Endodermal cell (in vitro differentiated cells): Measurements from ENCODE around the gene CCDC60. TPM values are rescaled to one million over a fixed set of nuclear protein-coding genes. Genes with fewer than 3 reads are reported as not detected.

Experiments used
- DNase-seq: peaks from one replicate; pipeline ENCODE4 v3.0.0-alpha.2; 2017
- H3K27ac ChIP-seq: 2 replicates; pipeline ENCODE4 v1.5.1; 2013; ENCODE audit warnings: mild to moderate bottlenecking, low read depth, low read length, moderate library complexity
- H3K27me3 ChIP-seq: 2 replicates; pipeline ENCODE4 v1.6.1; 2013; ENCODE audit warnings: mild to moderate bottlenecking, low read length, moderate library complexity; ENCODE audit not compliant: insufficient read depth, control insufficient read depth, poor library complexity, severe bottlenecking
- H3K36me3 ChIP-seq: 2 replicates; pipeline ENCODE4 v1.7.0; 2013; ENCODE audit warnings: mild to moderate bottlenecking, low read length, moderate library complexity; ENCODE audit not compliant: control insufficient read depth, insufficient read depth
- H3K4me1 ChIP-seq: one replicate; pipeline ENCODE4 v1.7.0; 2013; ENCODE audit warnings: low read length; ENCODE audit not compliant: control insufficient read depth, insufficient read depth
- H3K4me3 ChIP-seq: 2 replicates; pipeline ENCODE4 v1.5.1; 2013; ENCODE audit warnings: mild to moderate bottlenecking, low read length, moderate library complexity
- H3K9ac ChIP-seq: 2 replicates; pipeline ENCODE4 v1.6.1; 2013; ENCODE audit warnings: mild to moderate bottlenecking, low read length, moderate library complexity; ENCODE audit not compliant: poor library complexity, severe bottlenecking; ENCODE audit errors: extremely low read depth
- H3K9me3 ChIP-seq: 2 replicates; pipeline ENCODE4 v1.6.1; 2013; ENCODE audit warnings: mild to moderate bottlenecking, low read length, moderate library complexity; ENCODE audit not compliant: control insufficient read depth
- H3K27ac Mint-ChIP-seq: 2 replicates; pipeline ENCODE4 v1.8.0; 2020; ENCODE audit warnings: mixed read lengths
- H3K27me3 Mint-ChIP-seq: 2 replicates; pipeline ENCODE4 v1.8.0; 2021; ENCODE audit warnings: mild to moderate bottlenecking, mixed read lengths; ENCODE audit not compliant: insufficient read depth
- H3K36me3 Mint-ChIP-seq: 2 replicates; pipeline ENCODE4 v1.8.0; 2020; ENCODE audit warnings: low read depth, mixed read lengths
- H3K4me1 Mint-ChIP-seq: 2 replicates; pipeline ENCODE4 v1.8.0; 2020; ENCODE audit warnings: mixed read lengths
- H3K4me3 Mint-ChIP-seq: 2 replicates; pipeline ENCODE4 v1.8.0; 2020; ENCODE audit warnings: mild to moderate bottlenecking, moderate library complexity, mixed read lengths
- H3K9me3 Mint-ChIP-seq: 2 replicates; pipeline ENCODE4 v1.8.0; 2020; ENCODE audit warnings: mild to moderate bottlenecking, mixed read lengths
- CTCF ChIP-seq: fragments of 200-600 bp; sonication (generic); conservative IDR thresholded peaks from 2 replicates; pipeline ENCODE4 v1.5.0; 2021; ENCODE audit warnings: antibody characterized with exemption, mild to moderate bottlenecking
- WGBS, 2 experiments: methylation state at CpG; one replicate each; pipeline versions ENCODE4 v1.1.5 to v1.1.7; 2013; ENCODE audit warnings: missing lambda C conversion rate in 2 of 2, mixed read lengths in 1 of 2; ENCODE audit not compliant: insufficient coverage in 1 of 2, insufficient read length in 1 of 2; 5-methylcytosine and 5-hydroxymethylcytosine counted together
- total RNA-seq, 2 donors: library from RNA; stranded (reverse); fragmentation: NEBNext Ultra II Directional in 1 of 2; extraction: Animal tissue kit (Norgen Biotek cat#: 25700) in 1 of 2; gene quantifications; 2 replicates in 1 of 2; 3 replicates in 1 of 2; pipeline ENCODE4 v1.2.1, GENCODE V29; 2021

The CCDC60 gene
- total RNA-seq, 2 donors from 2014 or later, result 0.73 to 1.2 TPM

- H3K4me3 ChIP-seq, result no peak overlapping the region
- peaks cover 11% of the 10 kb centered on the region for H3K27me3 ChIP-seq
- no peaks in the 10 kb centered on the region for H3K9me3 ChIP-seq
- no peaks in the 10 kb centered on the region for H3K36me3 ChIP-seq
- H3K27ac Mint-ChIP-seq, result no peak overlapping the region
- H3K4me1 Mint-ChIP-seq, result peaks cover under 1% of the 10 kb centered on the region
- no peak for TF ChIP-seq CTCF
- no peaks in the 10 kb centered on the region for H3K4me1 ChIP-seq
- no peak overlapping the region for H3K4me3 Mint-ChIP-seq
- WGBS, 2 experiments, result 87 to 90% methylated on average over 5 to 6 of the region's 6 CpGs
- H3K27ac ChIP-seq, result no peak overlapping the region
- no peak overlapping the region for H3K9ac ChIP-seq
- H3K27me3 Mint-ChIP-seq, result peaks cover 8% of the 10 kb centered on the region
- no peak for DNase-seq
- H3K9me3 Mint-ChIP-seq, result no peaks in the 10 kb centered on the region
- no peaks in the 10 kb centered on the region for H3K36me3 Mint-ChIP-seq
These were observed 41.5 kb upstream of the CCDC60 start for GRCh38 chr12:119292893-119293630.

DNA sequence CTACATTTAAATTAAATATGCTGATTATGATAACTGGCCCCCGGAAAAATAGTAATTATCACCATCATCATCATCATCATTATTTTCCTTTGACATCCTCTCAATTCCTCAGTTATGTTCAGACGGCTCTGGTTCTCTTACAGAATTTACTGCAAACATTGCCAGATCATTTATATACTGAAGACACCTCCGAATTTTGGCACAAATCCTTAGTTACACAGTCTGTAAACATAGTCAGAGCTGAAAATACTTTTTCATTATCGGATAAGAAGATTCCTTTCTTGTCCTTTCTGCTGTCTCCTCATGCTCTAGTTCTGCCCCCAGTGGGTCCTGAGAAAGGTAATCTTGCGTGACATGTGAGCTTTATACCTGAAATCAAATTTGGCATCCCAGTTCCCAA is 40.3 kb upstream of the CCDC60 start:
- Histone ChIP-seq H3K36me3 (no peaks in the 10 kb centered on the region), H3K4me1 (no peaks in the 10 kb centered on the region), H3K9ac (no peak overlapping the region), H3K27me3 (peaks cover 11% of the 10 kb centered on the region), H3K4me3 (no peak overlapping the region), H3K9me3 (no peaks in the 10 kb centered on the region), H3K27ac (no peak overlapping the region)
- H3K4me3 Mint-ChIP-seq, result no peak overlapping the region
- H3K9me3 Mint-ChIP-seq, result no peaks in the 10 kb centered on the region
- DNase-seq, result no peak
- H3K4me1 Mint-ChIP-seq, result peaks cover 4% of the 10 kb centered on the region
- no peaks in the 10 kb centered on the region for H3K36me3 Mint-ChIP-seq
- peaks cover 6% of the 10 kb centered on the region for H3K27me3 Mint-ChIP-seq
- no peak for TF ChIP-seq CTCF
- no peak overlapping the region for H3K27ac Mint-ChIP-seq
- 88 to 95% methylated on average over 5 of the region's 5 CpGs for WGBS, 2 experiments

DNA sequence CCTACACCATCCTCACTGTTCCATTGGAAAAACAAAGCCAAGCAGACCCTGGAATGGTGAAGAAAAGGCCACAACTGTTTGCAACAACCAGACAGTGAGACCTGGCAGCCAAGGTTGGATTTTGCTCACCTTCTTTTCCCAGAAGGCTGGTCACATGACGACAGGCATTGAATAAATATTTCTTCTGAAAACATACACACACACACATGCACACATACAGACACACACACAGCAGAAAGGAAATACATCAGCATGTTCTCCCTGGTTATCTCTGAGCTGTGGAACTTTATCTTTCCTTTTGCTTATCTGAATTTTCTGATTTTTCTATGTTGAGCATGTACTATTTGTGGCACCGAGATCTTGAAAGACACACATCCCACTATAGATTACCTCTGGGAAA is 38.0 kb upstream of the CCDC60 start:
- Histone ChIP-seq H3K36me3 (no peaks in the 10 kb centered on the region), H3K9me3 (no peaks in the 10 kb centered on the region), H3K4me1 (no peaks in the 10 kb centered on the region), H3K27ac (no peak overlapping the region), H3K27me3 (peaks cover 11% of the 10 kb centered on the region), H3K9ac (no peak overlapping the region), H3K4me3 (no peak overlapping the region)
- Mint-ChIP-seq H3K27ac (no peak overlapping the region), H3K4me1 (peaks cover 4% of the 10 kb centered on the region), H3K36me3 (no peaks in the 10 kb centered on the region), H3K9me3 (no peaks in the 10 kb centered on the region), H3K4me3 (no peak overlapping the region), H3K27me3 (peaks cover 6% of the 10 kb centered on the region)
- no peak for DNase-seq
- no peak for TF ChIP-seq CTCF
- 82% methylated on average over 1 of the region's 2 CpGs; no CpG with 5 or more reads in 1 of the 2 experiments for WGBS, 2 experiments
